DLD1 (cell line): ENCODE data around the gene AP2S1.
"Not testable (repeated sequence)": the region's sequence is repeated elsewhere in the genome, so short reads cannot be mapped to it uniquely, and the experiment has no call there.

Experiments
- in situ Hi-C: cut with HindIII; loops from 2 replicates; pipeline ENCODE4 v1.10.0; 2017; ENCODE audit warnings: low sequenced_read_pairs

The AP2S1 gene

GRCh38 chr19:46850228-46851203 is at the start of gene AP2S1:
AP2S1 (minus strand) TSS chr19:46850846; CDS start chr19:46850766, 80 bp downstream.
- in situ Hi-C loops = no loop called here

- in situ Hi-C loops = no loop called here
Measured at GRCh38 chr19:46900341-46900740, 49.7 kb upstream of the AP2S1 start.

- in situ Hi-C loops = no loop called here
Measured at GRCh38 chr19:46898731-46899130, 48.1 kb upstream of the AP2S1 start.

- in situ Hi-C loops = no loop called here
Measured at GRCh38 chr19:46896076-46896794, 45.6 kb upstream of the AP2S1 start.

GRCh38 chr19:46892252-46893179 is 41.9 kb upstream of the AP2S1 start:
- in situ Hi-C loops = no loop called here

GRCh38 chr19:46890423-46891170 is 40.0 kb upstream of the AP2S1 start:
- in situ Hi-C loops = no loop called here

GRCh38 chr19:46887240-46887782 is 36.7 kb upstream of the AP2S1 start:
- in situ Hi-C loops = no loop called here

- in situ Hi-C loops = no loop called here
Measured at GRCh38 chr19:46886546-46887239, 36.0 kb upstream of the AP2S1 start.

- in situ Hi-C loops = no loop called here
Measured at GRCh38 chr19:46885411-46885810, 34.8 kb upstream of the AP2S1 start.

- in situ Hi-C loops = not testable (repeated sequence)
Measured at GRCh38 chr19:46882751-46883150, 32.1 kb upstream of the AP2S1 start.

GRCh38 chr19:46882034-46882433 is 31.4 kb upstream of the AP2S1 start:
- in situ Hi-C loops = no loop called here

GRCh38 chr19:46881092-46881491 is 30.4 kb upstream of the AP2S1 start:
- in situ Hi-C loops = no loop called here

GRCh38 chr19:46880431-46880830 is 29.8 kb upstream of the AP2S1 start:
- in situ Hi-C loops = no loop called here

GRCh38 chr19:46878613-46879375 is 28.1 kb upstream of the AP2S1 start:
- in situ Hi-C loops = no loop called here

GRCh38 chr19:46875657-46876056 is 25.0 kb upstream of the AP2S1 start:
- in situ Hi-C loops = no loop called here

- in situ Hi-C loops = no loop called here
Measured at GRCh38 chr19:46875234-46875633, 24.6 kb upstream of the AP2S1 start.

- in situ Hi-C loops = no loop called here
Measured at GRCh38 chr19:46872967-46873366, 22.3 kb upstream of the AP2S1 start.

- in situ Hi-C loops = not testable (repeated sequence)
Measured at GRCh38 chr19:46871173-46871572, 20.5 kb upstream of the AP2S1 start.
